Activated CD8-positive, alpha-beta T cell treated with anti-CD3 and anti-CD28 coated beads for 36 hours (primary cell): ENCODE data around the gene FHIP1A. TPM values are rescaled to one million over a fixed set of nuclear protein-coding genes. Genes with fewer than 3 reads are reported as not detected.

Source experiments
- ATAC-seq: fragments of 200-7000 bp; cut with Tn5 transposase; one replicate; pipeline ENCODE4 v1.10.0; 2021; ENCODE audit warnings: mild to moderate bottlenecking, moderate library complexity
- CTCF ChIA-PET: fragments of 350-600 bp; sonication (Branson Sonifier 250); formaldehyde crosslinking; loops from one replicate; lab custom pipeline; 2021; ENCODE audit warnings: antibody characterized with exemption; lab: Charles Lee
- POLR2A ChIA-PET: fragments of 350-600 bp; sonication (Branson Sonifier 250); formaldehyde crosslinking; loops from one replicate; lab custom pipeline; 2021; ENCODE audit warnings: antibody characterized with exemption; lab: Charles Lee
- DNase-seq: peaks from one replicate; pipeline ENCODE4 v3.0.0-alpha.2; 2020
- H3K27ac Mint-ChIP-seq: one replicate; pipeline ENCODE4 v1.8.0; 2021; ENCODE audit warnings: mild to moderate bottlenecking, mixed read lengths
- H3K27me3 Mint-ChIP-seq: one replicate; pipeline ENCODE4 v1.8.0; 2021; ENCODE audit warnings: mixed read lengths
- H3K36me3 Mint-ChIP-seq: one replicate; pipeline ENCODE4 v1.8.0; 2021; ENCODE audit warnings: low read depth, mixed read lengths
- H3K4me1 Mint-ChIP-seq: one replicate; pipeline ENCODE4 v1.8.0; 2021; ENCODE audit warnings: low read depth, mixed read lengths
- H3K4me3 Mint-ChIP-seq: one replicate; pipeline ENCODE4 v1.8.0; 2021; ENCODE audit warnings: mild to moderate bottlenecking, moderate library complexity, mixed read lengths
- H3K9me3 Mint-ChIP-seq: one replicate; pipeline ENCODE4 v1.8.0; 2021; ENCODE audit warnings: mixed read lengths
- intact Hi-C: fragments of 100-400 bp; cut with micrococcal nuclease; formaldehyde crosslinking; loops from one replicate; pipeline ENCODE4 v1.10.0; 2022
- total RNA-seq, 2 experiments: library from RNA; stranded (reverse); gene quantifications; one replicate each; pipeline ENCODE4 v1.2.3, GENCODE V29; 2021
- TF ChIP-seq, protein P1 (sequence below): fragments of 200-600 bp; IDR thresholded peaks from one replicate; pipeline ENCODE4 v1.8.0; 2022; ENCODE audit warnings: antibody characterized with exemption, mild to moderate bottlenecking

The FHIP1A gene
- total RNA-seq, 2 experiments from 2014 or later, result 0.76 to 0.86 TPM

GRCh38 chr4:151415978-151416377, 7.0 kb downstream of the FHIP1A start:
- ATAC-seq (no peak), DNase-seq (no peak)
- peaks cover 16% of the 10 kb centered on the region for H3K27me3 Mint-ChIP-seq
- ChIA-PET POLR2A (no interaction called here), CTCF (no interaction called here)
- H3K27ac Mint-ChIP-seq, result no peak overlapping the region
- no peaks in the 10 kb centered on the region for H3K36me3 Mint-ChIP-seq
- H3K4me3 Mint-ChIP-seq, result no peak overlapping the region
- TF ChIP-seq, protein P1, sequence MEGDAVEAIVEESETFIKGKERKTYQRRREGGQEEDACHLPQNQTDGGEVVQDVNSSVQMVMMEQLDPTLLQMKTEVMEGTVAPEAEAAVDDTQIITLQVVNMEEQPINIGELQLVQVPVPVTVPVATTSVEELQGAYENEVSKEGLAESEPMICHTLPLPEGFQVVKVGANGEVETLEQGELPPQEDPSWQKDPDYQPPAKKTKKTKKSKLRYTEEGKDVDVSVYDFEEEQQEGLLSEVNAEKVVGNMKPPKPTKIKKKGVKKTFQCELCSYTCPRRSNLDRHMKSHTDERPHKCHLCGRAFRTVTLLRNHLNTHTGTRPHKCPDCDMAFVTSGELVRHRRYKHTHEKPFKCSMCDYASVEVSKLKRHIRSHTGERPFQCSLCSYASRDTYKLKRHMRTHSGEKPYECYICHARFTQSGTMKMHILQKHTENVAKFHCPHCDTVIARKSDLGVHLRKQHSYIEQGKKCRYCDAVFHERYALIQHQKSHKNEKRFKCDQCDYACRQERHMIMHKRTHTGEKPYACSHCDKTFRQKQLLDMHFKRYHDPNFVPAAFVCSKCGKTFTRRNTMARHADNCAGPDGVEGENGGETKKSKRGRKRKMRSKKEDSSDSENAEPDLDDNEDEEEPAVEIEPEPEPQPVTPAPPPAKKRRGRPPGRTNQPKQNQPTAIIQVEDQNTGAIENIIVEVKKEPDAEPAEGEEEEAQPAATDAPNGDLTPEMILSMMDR, result no peak
- intact Hi-C loops, result no loop called here
- no peaks in the 10 kb centered on the region for H3K4me1 Mint-ChIP-seq
- H3K9me3 Mint-ChIP-seq, result no peaks in the 10 kb centered on the region

DNA sequence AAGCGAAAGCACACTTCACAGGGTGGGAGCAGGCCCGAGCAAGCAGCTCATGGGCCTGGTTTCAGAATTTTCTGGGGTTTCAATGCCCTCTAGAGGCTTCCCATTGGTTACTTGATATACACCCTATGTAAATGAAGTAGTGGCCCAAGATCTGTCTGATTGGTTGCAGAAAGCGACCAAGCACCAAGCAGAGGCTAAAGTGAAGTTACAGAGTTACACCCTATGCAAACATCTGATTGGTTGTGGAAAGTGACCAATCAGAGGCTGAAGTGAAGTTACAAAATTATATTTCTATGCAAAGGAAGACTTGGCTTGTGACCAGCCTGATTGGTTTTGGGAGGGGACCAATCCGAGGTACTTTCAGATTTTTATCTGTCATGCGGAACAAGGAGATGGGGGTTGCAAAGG, 8.2 kb downstream of the FHIP1A start:
- no peak for DNase-seq

GRCh38 chr4:151417766-151418376, 8.9 kb downstream of the FHIP1A start:
- Mint-ChIP-seq H3K4me1 (no peaks in the 10 kb centered on the region), H3K4me3 (no peak overlapping the region), H3K27me3 (peaks cover 15% of the 10 kb centered on the region), H3K36me3 (no peaks in the 10 kb centered on the region), H3K27ac (no peak overlapping the region), H3K9me3 (no peaks in the 10 kb centered on the region)
- intact Hi-C loops, result no loop called here
- ChIA-PET CTCF (no interaction called here), POLR2A (no interaction called here)
- DNase-seq, result no peak
- TF ChIP-seq, protein P1, result no peak
- no peak for ATAC-seq

More for the DNA sequence above, 8.2 kb downstream of the FHIP1A start:
- Mint-ChIP-seq H3K4me1 (no peaks in the 10 kb centered on the region), H3K36me3 (no peaks in the 10 kb centered on the region), H3K27ac (no peak overlapping the region), H3K27me3 (peaks cover 11% of the 10 kb centered on the region), H3K9me3 (no peaks in the 10 kb centered on the region), H3K4me3 (no peak overlapping the region)
- ATAC-seq, result no peak
- intact Hi-C loops, result no loop called here
- ChIA-PET CTCF (no interaction called here), POLR2A (no interaction called here)
- TF ChIP-seq, protein P1, result no peak

DNA sequence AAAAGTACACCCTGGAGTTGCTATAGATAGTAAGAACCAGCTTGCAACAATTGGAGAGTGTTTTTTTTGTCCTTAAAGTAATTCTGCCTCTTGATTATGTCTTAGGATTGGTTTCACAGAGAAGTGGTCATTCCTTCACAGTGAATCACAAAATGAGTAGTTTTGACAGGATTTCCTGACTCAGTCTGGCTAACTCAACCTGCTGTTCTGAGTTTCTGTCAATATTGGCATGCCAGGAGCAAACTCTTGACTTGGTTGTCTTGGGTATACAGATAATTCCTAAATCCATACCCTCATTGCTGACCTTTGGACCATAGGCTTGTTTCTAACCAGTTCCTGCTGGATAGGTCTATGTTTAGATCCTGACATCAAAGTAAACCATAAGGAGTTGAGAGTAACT, 9.4 kb downstream of the FHIP1A start:
- TF ChIP-seq, protein P1, result no peak
- Mint-ChIP-seq H3K4me3 (no peak overlapping the region), H3K27ac (no peak overlapping the region), H3K27me3 (peaks cover 14% of the 10 kb centered on the region), H3K4me1 (no peaks in the 10 kb centered on the region), H3K9me3 (no peaks in the 10 kb centered on the region), H3K36me3 (no peaks in the 10 kb centered on the region)
- ChIA-PET POLR2A (no interaction called here), CTCF (no interaction called here)
- intact Hi-C loops, result no loop called here
- DNase-seq (no peak), ATAC-seq (no peak)

DNA sequence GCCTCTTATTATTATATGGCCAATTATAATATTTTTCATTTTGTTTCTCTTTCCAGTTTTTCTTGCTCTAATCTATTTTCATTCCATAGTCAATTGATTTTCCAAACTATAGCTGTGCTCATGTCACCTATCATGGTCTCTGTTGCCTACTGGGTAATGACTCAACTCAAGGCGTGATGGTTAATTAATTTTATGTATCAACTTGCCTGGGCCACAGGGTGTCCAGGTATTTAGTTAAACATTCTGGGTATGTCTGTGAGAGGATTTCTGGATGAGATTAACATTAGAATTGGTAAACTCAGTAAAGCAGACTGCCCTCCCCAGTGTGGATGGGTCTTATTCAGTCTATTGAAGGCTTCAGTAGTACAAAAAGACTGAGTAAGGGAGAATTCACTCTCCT, 9.9 kb downstream of the FHIP1A start:
- H3K9me3 Mint-ChIP-seq, result no peaks in the 10 kb centered on the region
- H3K36me3 Mint-ChIP-seq, result no peaks in the 10 kb centered on the region
- H3K27me3 Mint-ChIP-seq, result peaks cover 14% of the 10 kb centered on the region
- ChIA-PET CTCF (no interaction called here), POLR2A (no interaction called here)
- no peak overlapping the region for H3K4me3 Mint-ChIP-seq
- ATAC-seq (no peak), DNase-seq (no peak)
- intact Hi-C loops, result no loop called here
- H3K27ac Mint-ChIP-seq, result no peak overlapping the region
- TF ChIP-seq, protein P1, result no peak
- H3K4me1 Mint-ChIP-seq, result no peaks in the 10 kb centered on the region
